ENCODE measurements around the gene U2AF1L4.

U2AF1L4 gene

GRCh38 chr19:35748106-35749020 lies 3.1 kb upstream of the U2AF1L4 start, which contains the start of gene LIN37:
LIN37 (plus strand) TSS chr19:35748576; CDS start chr19:35748725, 149 bp downstream.
- no peaks in the 10 kb centered on the region for H3K27me3 ChIP-seq (replicated peaks; ENCODE audit: control insufficient read depth, insufficient read depth, low read length, poor library complexity, severe bottlenecking)
- peak within 1 kb of the TSS; percentile 96 for H3K4me3 ChIP-seq (ENCODE audit: insufficient read depth, low read depth, low read length, poor library complexity, severe bottlenecking)
- DNase-seq: peak; percentile 96 to 99 (median 98)
- H3K36me3 ChIP-seq (ENCODE audit: control insufficient read depth, insufficient read depth, low read length): peaks cover 15% of the 10 kb centered on the region
- H3K27ac ChIP-seq (ENCODE audit: insufficient read depth, low read length, poor library complexity, severe bottlenecking): peak within 1 kb of the TSS; percentile 81
- peaks cover 24% of the 10 kb centered on the region for H3K4me1 ChIP-seq (ENCODE audit: control insufficient read depth, insufficient read depth, low read length, poor library complexity, severe bottlenecking)
- H3K9me3 ChIP-seq (ENCODE audit: control insufficient read depth, low read length): no peaks in the 10 kb centered on the region

- H3K4me1 ChIP-seq (ENCODE audit: control insufficient read depth, insufficient read depth, low read length, poor library complexity, severe bottlenecking): peaks cover 38% of the 10 kb centered on the region
- no peak overlapping the region for H3K4me3 ChIP-seq (ENCODE audit: insufficient read depth, low read depth, low read length, poor library complexity, severe bottlenecking)
- no peaks in the 10 kb centered on the region for H3K9me3 ChIP-seq (ENCODE audit: control insufficient read depth, low read length)
- H3K27me3 ChIP-seq (replicated peaks; ENCODE audit: control insufficient read depth, insufficient read depth, low read length, poor library complexity, severe bottlenecking): no peaks in the 10 kb centered on the region
- H3K27ac ChIP-seq (ENCODE audit: insufficient read depth, low read length, poor library complexity, severe bottlenecking): no peak overlapping the region
- H3K36me3 ChIP-seq (ENCODE audit: control insufficient read depth, insufficient read depth, low read length): no peaks in the 10 kb centered on the region
- no peak for DNase-seq
Observed at GRCh38 chr19:35746531-35746930, 1.3 kb upstream of the U2AF1L4 start.

GRCh38 chr19:35746087-35746462 lies 857 bp upstream of the U2AF1L4 start:
- Histone ChIP-seq H3K27me3 (replicated peaks; ENCODE audit: control insufficient read depth, insufficient read depth, low read length, poor library complexity, severe bottlenecking) (no peaks in the 10 kb centered on the region), H3K4me1 (ENCODE audit: control insufficient read depth, insufficient read depth, low read length, poor library complexity, severe bottlenecking) (peaks cover 38% of the 10 kb centered on the region), H3K27ac (ENCODE audit: insufficient read depth, low read length, poor library complexity, severe bottlenecking) (peak overlapping the region; percentile 99), H3K4me3 (ENCODE audit: insufficient read depth, low read depth, low read length, poor library complexity, severe bottlenecking) (peak overlapping the region; percentile 89), H3K36me3 (ENCODE audit: control insufficient read depth, insufficient read depth, low read length) (no peaks in the 10 kb centered on the region), H3K9me3 (ENCODE audit: control insufficient read depth, low read length) (no peaks in the 10 kb centered on the region)
- DNase-seq: no peak

GRCh38 chr19:35744430-35745327 lies 539 bp downstream of the U2AF1L4 start:
- H3K4me1 ChIP-seq (ENCODE audit: control insufficient read depth, insufficient read depth, low read length, poor library complexity, severe bottlenecking): peaks cover 44% of the 10 kb centered on the region

GRCh38 chr19:35743640-35744429 lies 1.4 kb downstream of the U2AF1L4 start:
- peaks cover 44% of the 10 kb centered on the region for H3K4me1 ChIP-seq (ENCODE audit: control insufficient read depth, insufficient read depth, low read length, poor library complexity, severe bottlenecking)
- no peaks in the 10 kb centered on the region for H3K36me3 ChIP-seq (ENCODE audit: control insufficient read depth, insufficient read depth, low read length)
- no peaks in the 10 kb centered on the region for H3K27me3 ChIP-seq (replicated peaks; ENCODE audit: control insufficient read depth, insufficient read depth, low read length, poor library complexity, severe bottlenecking)
- no peaks in the 10 kb centered on the region for H3K9me3 ChIP-seq (ENCODE audit: control insufficient read depth, low read length)
- H3K4me3 ChIP-seq (ENCODE audit: insufficient read depth, low read depth, low read length, poor library complexity, severe bottlenecking): peak overlapping the region; percentile 89
- DNase-seq: no peak
- peak overlapping the region; percentile 99 for H3K27ac ChIP-seq (ENCODE audit: insufficient read depth, low read length, poor library complexity, severe bottlenecking)

More at GRCh38 chr19:35744430-35745327, 539 bp downstream of the U2AF1L4 start:
- H3K27ac ChIP-seq (ENCODE audit: insufficient read depth, low read length, poor library complexity, severe bottlenecking): peak overlapping the region; percentile 99
- H3K36me3 ChIP-seq (ENCODE audit: control insufficient read depth, insufficient read depth, low read length): no peaks in the 10 kb centered on the region
- DNase-seq: peak; percentile 85 to 91 (median 91)
- no peaks in the 10 kb centered on the region for H3K27me3 ChIP-seq (replicated peaks; ENCODE audit: control insufficient read depth, insufficient read depth, low read length, poor library complexity, severe bottlenecking)
- no peaks in the 10 kb centered on the region for H3K9me3 ChIP-seq (ENCODE audit: control insufficient read depth, low read length)
- peak overlapping the region; percentile 89 for H3K4me3 ChIP-seq (ENCODE audit: insufficient read depth, low read depth, low read length, poor library complexity, severe bottlenecking)

GRCh38 chr19:35742121-35742724 lies 3.0 kb downstream of the U2AF1L4 start, which contains the start of gene IGFLR1:
IGFLR1 (minus strand) TSS chr19:35742452; CDS start chr19:35741180, 1,272 bp downstream.
- Histone ChIP-seq H3K4me3 (ENCODE audit: insufficient read depth, low read depth, low read length, poor library complexity, severe bottlenecking) (peak within 1 kb of the TSS; percentile 63), H3K36me3 (ENCODE audit: control insufficient read depth, insufficient read depth, low read length) (peaks cover 15% of the 10 kb centered on the region), H3K27me3 (replicated peaks; ENCODE audit: control insufficient read depth, insufficient read depth, low read length, poor library complexity, severe bottlenecking) (no peaks in the 10 kb centered on the region), H3K9me3 (ENCODE audit: control insufficient read depth, low read length) (no peaks in the 10 kb centered on the region), H3K4me1 (ENCODE audit: control insufficient read depth, insufficient read depth, low read length, poor library complexity, severe bottlenecking) (peaks cover 40% of the 10 kb centered on the region), H3K27ac (ENCODE audit: insufficient read depth, low read length, poor library complexity, severe bottlenecking) (peak within 1 kb of the TSS; percentile 82)
- DNase-seq: peak; percentile 36 to 46 (median 45)

GRCh38 chr19:35741203-35741515 lies 4.1 kb downstream of the U2AF1L4 start:
- DNase-seq: no peak
- Histone ChIP-seq H3K27me3 (replicated peaks; ENCODE audit: control insufficient read depth, insufficient read depth, low read length, poor library complexity, severe bottlenecking) (no peaks in the 10 kb centered on the region), H3K9me3 (ENCODE audit: control insufficient read depth, low read length) (no peaks in the 10 kb centered on the region), H3K27ac (ENCODE audit: insufficient read depth, low read length, poor library complexity, severe bottlenecking) (peak overlapping the region; percentile 82), H3K4me1 (ENCODE audit: control insufficient read depth, insufficient read depth, low read length, poor library complexity, severe bottlenecking) (peaks cover 40% of the 10 kb centered on the region), H3K4me3 (ENCODE audit: insufficient read depth, low read depth, low read length, poor library complexity, severe bottlenecking) (peak overlapping the region; percentile 81), H3K36me3 (ENCODE audit: control insufficient read depth, insufficient read depth, low read length) (peaks cover 22% of the 10 kb centered on the region)

- Histone ChIP-seq H3K36me3 (ENCODE audit: control insufficient read depth, insufficient read depth, low read length) (peaks cover 22% of the 10 kb centered on the region), H3K27ac (ENCODE audit: insufficient read depth, low read length, poor library complexity, severe bottlenecking) (peak overlapping the region; percentile 70), H3K9me3 (ENCODE audit: control insufficient read depth, low read length) (no peaks in the 10 kb centered on the region), H3K4me3 (ENCODE audit: insufficient read depth, low read depth, low read length, poor library complexity, severe bottlenecking) (peak overlapping the region; percentile 81), H3K4me1 (ENCODE audit: control insufficient read depth, insufficient read depth, low read length, poor library complexity, severe bottlenecking) (peaks cover 35% of the 10 kb centered on the region), H3K27me3 (replicated peaks; ENCODE audit: control insufficient read depth, insufficient read depth, low read length, poor library complexity, severe bottlenecking) (no peaks in the 10 kb centered on the region)
- peak; percentile 90 to 94 (median 91) for DNase-seq
Observed at GRCh38 chr19:35740423-35741202, 4.6 kb downstream of the U2AF1L4 start.
